Measurements from ENCODE around the gene CCIN. TPM values are rescaled to one million over a fixed set of nuclear protein-coding genes. Genes with fewer than 3 reads are reported as not detected.
A peak's percentile ranks its signal among the peaks of the same experiment; 100 is the strongest.

CCIN gene
- total RNA-seq, 1 experiment from 2014 or later = 0.20 TPM

DNA sequence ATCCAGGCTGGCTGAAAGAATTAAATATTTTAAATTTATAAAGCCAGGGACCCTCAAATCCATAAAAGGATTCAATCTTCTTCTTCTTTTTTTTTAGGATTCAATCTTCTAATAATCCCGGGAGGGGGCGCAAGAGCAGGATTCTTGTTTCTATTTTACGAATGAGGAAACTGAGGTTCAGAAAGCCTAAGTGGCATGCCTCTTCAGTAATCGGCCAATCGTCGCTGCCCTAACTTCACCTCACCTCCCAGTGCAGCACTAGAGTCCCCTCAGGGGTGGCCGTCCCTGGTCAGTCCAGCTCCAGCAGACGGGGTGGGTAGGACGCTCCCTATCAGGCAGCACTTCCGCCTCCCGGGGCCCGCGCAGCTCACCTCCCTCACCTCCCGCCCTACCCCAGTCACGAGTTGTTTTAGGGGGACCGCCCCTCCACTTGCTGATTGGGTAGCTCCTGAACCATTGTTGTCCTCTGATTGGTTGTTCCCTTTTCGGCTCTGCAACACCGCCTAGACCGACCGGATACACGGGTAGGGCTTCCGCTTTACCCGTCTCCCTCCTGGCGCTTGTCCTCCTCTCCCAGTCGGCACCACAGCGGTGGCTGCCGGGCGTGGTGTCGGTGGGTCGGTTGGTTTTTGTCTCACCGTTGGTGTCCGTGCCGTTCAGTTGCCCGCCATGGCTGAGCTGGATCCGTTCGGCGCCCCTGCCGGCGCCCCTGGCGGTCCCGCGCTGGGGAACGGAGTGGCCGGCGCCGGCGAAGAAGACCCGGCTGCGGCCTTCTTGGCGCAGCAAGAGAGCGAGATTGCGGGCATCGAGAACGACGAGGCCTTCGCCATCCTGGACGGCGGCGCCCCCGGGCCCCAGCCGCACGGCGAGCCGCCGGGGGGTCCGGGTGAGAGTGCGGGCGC, 21.5 kb downstream of the CCIN start, which contains the start of gene CLTA (continued):
- TF ChIP-seq, protein P1, sequence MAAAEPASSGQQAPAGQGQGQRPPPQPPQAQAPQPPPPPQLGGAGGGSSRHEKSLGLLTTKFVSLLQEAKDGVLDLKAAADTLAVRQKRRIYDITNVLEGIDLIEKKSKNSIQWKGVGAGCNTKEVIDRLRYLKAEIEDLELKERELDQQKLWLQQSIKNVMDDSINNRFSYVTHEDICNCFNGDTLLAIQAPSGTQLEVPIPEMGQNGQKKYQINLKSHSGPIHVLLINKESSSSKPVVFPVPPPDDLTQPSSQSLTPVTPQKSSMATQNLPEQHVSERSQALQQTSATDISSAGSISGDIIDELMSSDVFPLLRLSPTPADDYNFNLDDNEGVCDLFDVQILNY (CRISPR knock-in tag; IDR thresholded peaks at IDR 0.05) = peak; percentile 68
- TF ChIP-seq SMAD3 (CRISPR knock-in tag; IDR thresholded peaks at IDR 0.05; ENCODE audit: borderline replicate concordance) (no peak), NFE2L1 (CRISPR knock-in tag; IDR thresholded peaks at IDR 0.05) (no peak), TP53 (CRISPR knock-in tag; IDR thresholded peaks at IDR 0.05) (peak; percentile 88), EMX1 (CRISPR knock-in tag; IDR thresholded peaks at IDR 0.05) (no peak), ELF4 (CRISPR knock-in tag; IDR thresholded peaks at IDR 0.05; ENCODE audit: low read depth) (no peak), GTF2I (CRISPR knock-in tag; conservative IDR thresholded peaks at IDR 0.05) (no peak), ZNF671 (CRISPR knock-in tag; IDR thresholded peaks at IDR 0.05) (no peak), SP1 (CRISPR knock-in tag; conservative IDR thresholded peaks at IDR 0.05) (0 out of 2 replicates have a peak, but pooled peaks have one; percentile 69), MYBL2 (CRISPR knock-in tag; IDR thresholded peaks at IDR 0.05) (peak; percentile 66; the same call in 1 of the 2 replicates), RORB (CRISPR knock-in tag; IDR thresholded peaks at IDR 0.05) (no peak), ETV6 (CRISPR knock-in tag; IDR thresholded peaks at IDR 0.05) (peak; percentile 34; the same call in 1 of the 2 replicates), ZNF121 (CRISPR knock-in tag; IDR thresholded peaks at IDR 0.05) (no peak), GABPB1 (CRISPR knock-in tag; IDR thresholded peaks at IDR 0.05) (peak; percentile 48; the same call in 1 of the 2 replicates), FOXP1 (CRISPR knock-in tag; IDR thresholded peaks at IDR 0.05; ENCODE audit: borderline replicate concordance) (no peak; the same call in 1 of the 2 replicates)
- TF ChIP-seq, protein P2, sequence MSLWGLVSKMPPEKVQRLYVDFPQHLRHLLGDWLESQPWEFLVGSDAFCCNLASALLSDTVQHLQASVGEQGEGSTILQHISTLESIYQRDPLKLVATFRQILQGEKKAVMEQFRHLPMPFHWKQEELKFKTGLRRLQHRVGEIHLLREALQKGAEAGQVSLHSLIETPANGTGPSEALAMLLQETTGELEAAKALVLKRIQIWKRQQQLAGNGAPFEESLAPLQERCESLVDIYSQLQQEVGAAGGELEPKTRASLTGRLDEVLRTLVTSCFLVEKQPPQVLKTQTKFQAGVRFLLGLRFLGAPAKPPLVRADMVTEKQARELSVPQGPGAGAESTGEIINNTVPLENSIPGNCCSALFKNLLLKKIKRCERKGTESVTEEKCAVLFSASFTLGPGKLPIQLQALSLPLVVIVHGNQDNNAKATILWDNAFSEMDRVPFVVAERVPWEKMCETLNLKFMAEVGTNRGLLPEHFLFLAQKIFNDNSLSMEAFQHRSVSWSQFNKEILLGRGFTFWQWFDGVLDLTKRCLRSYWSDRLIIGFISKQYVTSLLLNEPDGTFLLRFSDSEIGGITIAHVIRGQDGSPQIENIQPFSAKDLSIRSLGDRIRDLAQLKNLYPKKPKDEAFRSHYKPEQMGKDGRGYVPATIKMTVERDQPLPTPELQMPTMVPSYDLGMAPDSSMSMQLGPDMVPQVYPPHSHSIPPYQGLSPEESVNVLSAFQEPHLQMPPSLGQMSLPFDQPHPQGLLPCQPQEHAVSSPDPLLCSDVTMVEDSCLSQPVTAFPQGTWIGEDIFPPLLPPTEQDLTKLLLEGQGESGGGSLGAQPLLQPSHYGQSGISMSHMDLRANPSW (CRISPR knock-in tag; conservative IDR thresholded peaks at IDR 0.05; ENCODE audit: low read depth) = no peak
- TF ChIP-seq, protein P3, sequence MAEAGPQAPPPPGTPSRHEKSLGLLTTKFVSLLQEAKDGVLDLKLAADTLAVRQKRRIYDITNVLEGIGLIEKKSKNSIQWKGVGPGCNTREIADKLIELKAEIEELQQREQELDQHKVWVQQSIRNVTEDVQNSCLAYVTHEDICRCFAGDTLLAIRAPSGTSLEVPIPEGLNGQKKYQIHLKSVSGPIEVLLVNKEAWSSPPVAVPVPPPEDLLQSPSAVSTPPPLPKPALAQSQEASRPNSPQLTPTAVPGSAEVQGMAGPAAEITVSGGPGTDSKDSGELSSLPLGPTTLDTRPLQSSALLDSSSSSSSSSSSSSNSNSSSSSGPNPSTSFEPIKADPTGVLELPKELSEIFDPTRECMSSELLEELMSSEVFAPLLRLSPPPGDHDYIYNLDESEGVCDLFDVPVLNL (CRISPR knock-in tag; IDR thresholded peaks at IDR 0.05; ENCODE audit: borderline replicate concordance, low read depth) = no peak
- TF ChIP-seq, protein P4, sequence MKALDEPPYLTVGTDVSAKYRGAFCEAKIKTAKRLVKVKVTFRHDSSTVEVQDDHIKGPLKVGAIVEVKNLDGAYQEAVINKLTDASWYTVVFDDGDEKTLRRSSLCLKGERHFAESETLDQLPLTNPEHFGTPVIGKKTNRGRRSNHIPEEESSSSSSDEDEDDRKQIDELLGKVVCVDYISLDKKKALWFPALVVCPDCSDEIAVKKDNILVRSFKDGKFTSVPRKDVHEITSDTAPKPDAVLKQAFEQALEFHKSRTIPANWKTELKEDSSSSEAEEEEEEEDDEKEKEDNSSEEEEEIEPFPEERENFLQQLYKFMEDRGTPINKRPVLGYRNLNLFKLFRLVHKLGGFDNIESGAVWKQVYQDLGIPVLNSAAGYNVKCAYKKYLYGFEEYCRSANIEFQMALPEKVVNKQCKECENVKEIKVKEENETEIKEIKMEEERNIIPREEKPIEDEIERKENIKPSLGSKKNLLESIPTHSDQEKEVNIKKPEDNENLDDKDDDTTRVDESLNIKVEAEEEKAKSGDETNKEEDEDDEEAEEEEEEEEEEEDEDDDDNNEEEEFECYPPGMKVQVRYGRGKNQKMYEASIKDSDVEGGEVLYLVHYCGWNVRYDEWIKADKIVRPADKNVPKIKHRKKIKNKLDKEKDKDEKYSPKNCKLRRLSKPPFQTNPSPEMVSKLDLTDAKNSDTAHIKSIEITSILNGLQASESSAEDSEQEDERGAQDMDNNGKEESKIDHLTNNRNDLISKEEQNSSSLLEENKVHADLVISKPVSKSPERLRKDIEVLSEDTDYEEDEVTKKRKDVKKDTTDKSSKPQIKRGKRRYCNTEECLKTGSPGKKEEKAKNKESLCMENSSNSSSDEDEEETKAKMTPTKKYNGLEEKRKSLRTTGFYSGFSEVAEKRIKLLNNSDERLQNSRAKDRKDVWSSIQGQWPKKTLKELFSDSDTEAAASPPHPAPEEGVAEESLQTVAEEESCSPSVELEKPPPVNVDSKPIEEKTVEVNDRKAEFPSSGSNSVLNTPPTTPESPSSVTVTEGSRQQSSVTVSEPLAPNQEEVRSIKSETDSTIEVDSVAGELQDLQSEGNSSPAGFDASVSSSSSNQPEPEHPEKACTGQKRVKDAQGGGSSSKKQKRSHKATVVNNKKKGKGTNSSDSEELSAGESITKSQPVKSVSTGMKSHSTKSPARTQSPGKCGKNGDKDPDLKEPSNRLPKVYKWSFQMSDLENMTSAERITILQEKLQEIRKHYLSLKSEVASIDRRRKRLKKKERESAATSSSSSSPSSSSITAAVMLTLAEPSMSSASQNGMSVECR (CRISPR knock-in tag; IDR thresholded peaks at IDR 0.05; ENCODE audit: borderline replicate concordance) = peak; percentile 86
- TF ChIP-seq, protein P5, sequence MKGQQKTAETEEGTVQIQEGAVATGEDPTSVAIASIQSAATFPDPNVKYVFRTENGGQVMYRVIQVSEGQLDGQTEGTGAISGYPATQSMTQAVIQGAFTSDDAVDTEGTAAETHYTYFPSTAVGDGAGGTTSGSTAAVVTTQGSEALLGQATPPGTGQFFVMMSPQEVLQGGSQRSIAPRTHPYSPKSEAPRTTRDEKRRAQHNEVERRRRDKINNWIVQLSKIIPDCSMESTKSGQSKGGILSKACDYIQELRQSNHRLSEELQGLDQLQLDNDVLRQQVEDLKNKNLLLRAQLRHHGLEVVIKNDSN (CRISPR knock-in tag; IDR thresholded peaks at IDR 0.05) = peak; percentile 85
- TF ChIP-seq, protein P6, sequence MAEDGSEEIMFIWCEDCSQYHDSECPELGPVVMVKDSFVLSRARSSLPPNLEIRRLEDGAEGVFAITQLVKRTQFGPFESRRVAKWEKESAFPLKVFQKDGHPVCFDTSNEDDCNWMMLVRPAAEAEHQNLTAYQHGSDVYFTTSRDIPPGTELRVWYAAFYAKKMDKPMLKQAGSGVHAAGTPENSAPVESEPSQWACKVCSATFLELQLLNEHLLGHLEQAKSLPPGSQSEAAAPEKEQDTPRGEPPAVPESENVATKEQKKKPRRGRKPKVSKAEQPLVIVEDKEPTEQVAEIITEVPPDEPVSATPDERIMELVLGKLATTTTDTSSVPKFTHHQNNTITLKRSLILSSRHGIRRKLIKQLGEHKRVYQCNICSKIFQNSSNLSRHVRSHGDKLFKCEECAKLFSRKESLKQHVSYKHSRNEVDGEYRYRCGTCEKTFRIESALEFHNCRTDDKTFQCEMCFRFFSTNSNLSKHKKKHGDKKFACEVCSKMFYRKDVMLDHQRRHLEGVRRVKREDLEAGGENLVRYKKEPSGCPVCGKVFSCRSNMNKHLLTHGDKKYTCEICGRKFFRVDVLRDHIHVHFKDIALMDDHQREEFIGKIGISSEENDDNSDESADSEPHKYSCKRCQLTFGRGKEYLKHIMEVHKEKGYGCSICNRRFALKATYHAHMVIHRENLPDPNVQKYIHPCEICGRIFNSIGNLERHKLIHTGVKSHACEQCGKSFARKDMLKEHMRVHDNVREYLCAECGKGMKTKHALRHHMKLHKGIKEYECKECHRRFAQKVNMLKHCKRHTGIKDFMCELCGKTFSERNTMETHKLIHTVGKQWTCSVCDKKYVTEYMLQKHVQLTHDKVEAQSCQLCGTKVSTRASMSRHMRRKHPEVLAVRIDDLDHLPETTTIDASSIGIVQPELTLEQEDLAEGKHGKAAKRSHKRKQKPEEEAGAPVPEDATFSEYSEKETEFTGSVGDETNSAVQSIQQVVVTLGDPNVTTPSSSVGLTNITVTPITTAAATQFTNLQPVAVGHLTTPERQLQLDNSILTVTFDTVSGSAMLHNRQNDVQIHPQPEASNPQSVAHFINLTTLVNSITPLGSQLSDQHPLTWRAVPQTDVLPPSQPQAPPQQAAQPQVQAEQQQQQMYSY (CRISPR knock-in tag; IDR thresholded peaks at IDR 0.05) = no peak
- TF ChIP-seq, protein P7, sequence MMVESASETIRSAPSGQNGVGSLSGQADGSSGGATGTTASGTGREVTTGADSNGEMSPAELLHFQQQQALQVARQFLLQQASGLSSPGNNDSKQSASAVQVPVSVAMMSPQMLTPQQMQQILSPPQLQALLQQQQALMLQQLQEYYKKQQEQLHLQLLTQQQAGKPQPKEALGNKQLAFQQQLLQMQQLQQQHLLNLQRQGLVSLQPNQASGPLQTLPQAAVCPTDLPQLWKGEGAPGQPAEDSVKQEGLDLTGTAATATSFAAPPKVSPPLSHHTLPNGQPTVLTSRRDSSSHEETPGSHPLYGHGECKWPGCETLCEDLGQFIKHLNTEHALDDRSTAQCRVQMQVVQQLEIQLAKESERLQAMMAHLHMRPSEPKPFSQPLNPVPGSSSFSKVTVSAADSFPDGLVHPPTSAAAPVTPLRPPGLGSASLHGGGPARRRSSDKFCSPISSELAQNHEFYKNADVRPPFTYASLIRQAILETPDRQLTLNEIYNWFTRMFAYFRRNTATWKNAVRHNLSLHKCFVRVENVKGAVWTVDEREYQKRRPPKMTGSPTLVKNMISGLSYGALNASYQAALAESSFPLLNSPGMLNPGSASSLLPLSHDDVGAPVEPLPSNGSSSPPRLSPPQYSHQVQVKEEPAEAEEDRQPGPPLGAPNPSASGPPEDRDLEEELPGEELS (CRISPR knock-in tag; IDR thresholded peaks at IDR 0.05) = no peak
